ENCODE measurements around the gene AGBL4. TPM values are rescaled to one million over a fixed set of nuclear protein-coding genes. Genes with fewer than 3 reads are reported as not detected.

The AGBL4 gene
- total and polyA plus RNA-seq, 10 donors, result 0.05 to 1.8 (median 0.32) TPM; not detected in 1

DNA sequence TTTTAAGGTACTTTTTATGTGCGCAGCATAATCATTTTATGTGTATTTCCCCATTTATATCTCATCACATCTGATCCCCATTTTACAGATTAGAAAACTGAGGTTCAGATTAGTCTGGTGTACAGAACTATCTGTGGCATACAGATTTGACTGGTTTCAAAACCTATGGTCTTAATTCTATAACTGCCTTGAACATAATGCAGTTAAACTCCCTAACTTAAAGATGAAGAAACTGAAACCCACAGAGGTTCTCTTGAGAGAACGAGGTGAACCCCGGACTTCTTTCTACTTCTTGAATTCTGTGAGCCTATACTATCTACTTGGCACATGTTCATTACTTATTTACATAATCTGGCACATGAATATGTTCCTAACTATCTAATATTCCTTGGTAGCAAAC, 479.1 kb downstream of the AGBL4 start:
- H3K4me1 ChIP-seq, result no peaks in the 10 kb centered on the region
- intact Hi-C loops (cut with DNase I; ENCODE audit: low total_unique reads), result no loop called here
- 84 to 94% (median 85%) methylated on average over 3 of the region's 3 CpGs for WGBS, 5 donors
- TF ChIP-seq POLR2AphosphoS5 (IDR thresholded peaks at IDR 0.05) (no peak), POLR2A (IDR thresholded peaks at IDR 0.05) (no peak)
- TF ChIP-seq, protein P1, sequence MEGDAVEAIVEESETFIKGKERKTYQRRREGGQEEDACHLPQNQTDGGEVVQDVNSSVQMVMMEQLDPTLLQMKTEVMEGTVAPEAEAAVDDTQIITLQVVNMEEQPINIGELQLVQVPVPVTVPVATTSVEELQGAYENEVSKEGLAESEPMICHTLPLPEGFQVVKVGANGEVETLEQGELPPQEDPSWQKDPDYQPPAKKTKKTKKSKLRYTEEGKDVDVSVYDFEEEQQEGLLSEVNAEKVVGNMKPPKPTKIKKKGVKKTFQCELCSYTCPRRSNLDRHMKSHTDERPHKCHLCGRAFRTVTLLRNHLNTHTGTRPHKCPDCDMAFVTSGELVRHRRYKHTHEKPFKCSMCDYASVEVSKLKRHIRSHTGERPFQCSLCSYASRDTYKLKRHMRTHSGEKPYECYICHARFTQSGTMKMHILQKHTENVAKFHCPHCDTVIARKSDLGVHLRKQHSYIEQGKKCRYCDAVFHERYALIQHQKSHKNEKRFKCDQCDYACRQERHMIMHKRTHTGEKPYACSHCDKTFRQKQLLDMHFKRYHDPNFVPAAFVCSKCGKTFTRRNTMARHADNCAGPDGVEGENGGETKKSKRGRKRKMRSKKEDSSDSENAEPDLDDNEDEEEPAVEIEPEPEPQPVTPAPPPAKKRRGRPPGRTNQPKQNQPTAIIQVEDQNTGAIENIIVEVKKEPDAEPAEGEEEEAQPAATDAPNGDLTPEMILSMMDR (IDR thresholded peaks at IDR 0.05 in 8 of 11, conservative IDR thresholded peaks at IDR 0.05 in 3 of 11), result no peak
- H3K27ac ChIP-seq, result no peak overlapping the region
- H3K27me3 ChIP-seq (replicated peaks in 1 of 7), result no peaks in the 10 kb centered on the region
- DNase-seq, result no peak
- no peaks in the 10 kb centered on the region for H3K36me3 ChIP-seq
- no peak overlapping the region for H3K4me3 ChIP-seq
- H3K9me3 ChIP-seq, result peaks cover 0 to 49% (median 23%) of the 10 kb centered on the region in 8 donors

- peaks cover 0 to 35% (median 19%) of the 10 kb centered on the region in 8 donors for H3K9me3 ChIP-seq
- no peak for DNase-seq
- no peak overlapping the region for H3K27ac ChIP-seq
- H3K4me3 ChIP-seq, result no peak overlapping the region
- intact Hi-C loops (cut with DNase I; ENCODE audit: low total_unique reads), result no loop called here
- H3K4me1 ChIP-seq, result no peaks in the 10 kb centered on the region
- 90 to 93% (median 91%) methylated on average over 12 to 24 of the region's 24 CpGs for WGBS, 5 donors
- H3K27me3 ChIP-seq (replicated peaks in 1 of 7), result no peaks in the 10 kb centered on the region
- TF ChIP-seq POLR2A (IDR thresholded peaks at IDR 0.05), result no peak
- TF ChIP-seq, protein P1 (IDR thresholded peaks at IDR 0.05 in 8 of 11, conservative IDR thresholded peaks at IDR 0.05 in 3 of 11), result no peak
- no peak for TF ChIP-seq POLR2AphosphoS5 (IDR thresholded peaks at IDR 0.05)
- H3K36me3 ChIP-seq, result no peaks in the 10 kb centered on the region
These were observed 482.5 kb downstream of the AGBL4 start for GRCh38 chr1:49541096-49541752.

DNA sequence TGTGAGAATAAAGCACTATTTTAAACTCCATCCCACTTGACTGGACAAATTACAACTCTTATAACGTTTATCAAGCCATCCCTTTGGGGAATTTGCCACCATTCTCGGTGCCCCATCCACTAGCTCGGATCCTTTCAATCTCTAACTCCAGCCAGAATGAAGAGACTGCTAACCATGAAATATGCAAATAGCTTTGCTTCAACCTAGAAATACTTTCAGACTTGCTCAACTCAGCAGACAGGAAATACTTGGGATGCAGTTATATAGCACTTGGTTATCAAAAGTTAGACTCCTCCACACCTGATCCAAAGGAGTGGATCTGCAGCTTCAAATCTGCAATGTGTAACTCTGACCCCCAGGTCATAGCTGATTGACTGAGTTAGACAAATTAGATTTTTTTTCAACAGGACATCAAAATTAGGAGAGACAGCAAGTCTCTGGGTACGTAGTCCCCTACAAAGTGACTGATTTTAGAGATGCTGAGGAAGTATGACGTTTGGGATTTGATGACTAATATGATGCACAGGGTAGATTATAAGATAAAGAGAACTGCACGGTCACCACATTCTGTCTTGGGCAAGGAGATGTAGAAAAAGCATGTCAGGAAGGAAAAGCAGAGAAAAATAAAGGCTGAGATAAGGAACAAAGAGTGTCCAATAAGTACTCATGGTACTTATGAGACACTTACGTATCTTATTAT, 496.0 kb downstream of the AGBL4 start:
- no peak for DNase-seq
- WGBS, 5 donors, result 64 to 76% (median 68%) methylated on average over 7 of the region's 7 CpGs
- intact Hi-C loops (cut with DNase I; ENCODE audit: low total_unique reads), result no loop called here
- no peaks in the 10 kb centered on the region for H3K36me3 ChIP-seq
- H3K27me3 ChIP-seq (replicated peaks in 1 of 7), result no peaks in the 10 kb centered on the region
- no peaks in the 10 kb centered on the region for H3K4me1 ChIP-seq
- no peaks in the 10 kb centered on the region for H3K9me3 ChIP-seq
- H3K4me3 ChIP-seq, result no peak overlapping the region
- TF ChIP-seq, protein P1 (IDR thresholded peaks at IDR 0.05 in 8 of 11, conservative IDR thresholded peaks at IDR 0.05 in 3 of 11), result no peak
- TF ChIP-seq POLR2AphosphoS5 (IDR thresholded peaks at IDR 0.05), result no peak
- no peak for TF ChIP-seq POLR2A (IDR thresholded peaks at IDR 0.05)
- H3K27ac ChIP-seq, result no peak overlapping the region

DNA sequence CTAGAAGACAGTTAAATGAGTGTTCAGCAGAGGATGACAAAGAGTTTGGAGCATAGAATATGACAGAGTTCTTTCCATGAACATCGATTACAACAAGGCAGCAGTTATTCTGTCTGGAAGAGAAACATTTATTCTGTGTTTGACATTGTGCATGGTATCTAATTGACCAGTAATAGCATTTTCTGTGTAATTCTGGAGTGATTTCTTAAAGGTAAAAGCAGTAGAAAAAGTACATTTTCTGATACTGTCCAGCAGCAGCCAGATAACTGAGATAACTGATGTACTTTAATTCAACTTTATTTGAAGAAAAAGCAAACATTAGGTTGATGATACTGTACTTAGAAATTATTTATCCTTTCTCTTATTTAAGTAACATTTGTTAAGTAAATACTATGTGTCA, 497.1 kb downstream of the AGBL4 start:
- Histone ChIP-seq H3K36me3 (no peaks in the 10 kb centered on the region), H3K9me3 (no peaks in the 10 kb centered on the region), H3K4me1 (no peaks in the 10 kb centered on the region), H3K27me3 (replicated peaks in 1 of 7) (no peaks in the 10 kb centered on the region), H3K27ac (no peak overlapping the region), H3K4me3 (no peak overlapping the region)
- intact Hi-C loops (cut with DNase I; ENCODE audit: low total_unique reads), result no loop called here
- WGBS, 5 donors, result 79 to 100% (median 89%) methylated on average over 1 of the region's 1 CpG
- TF ChIP-seq POLR2A (IDR thresholded peaks at IDR 0.05) (no peak), POLR2AphosphoS5 (IDR thresholded peaks at IDR 0.05) (no peak)
- TF ChIP-seq, protein P1 (IDR thresholded peaks at IDR 0.05 in 8 of 11, conservative IDR thresholded peaks at IDR 0.05 in 3 of 11), result no peak
- DNase-seq, result no peak
